SK-N-SH (cell line): ENCODE results near the gene LRP5. TPM values are rescaled to one million over a fixed set of nuclear protein-coding genes. Genes with fewer than 3 reads are reported as not detected.

Experiments used
- CTCF ChIA-PET: fragments of 300-600, 350-600 bp; formaldehyde crosslinking; extraction: SDS; loops from one replicate; lab custom pipeline; 2021; lab: Yijun Ruan, JAX
- POLR2A ChIA-PET: fragments of 350-600 bp; sonication (Branson Sonifier 250); formaldehyde crosslinking; extraction: SDS; loops from one replicate; lab custom pipeline; 2020; ENCODE audit warnings: antibody characterized with exemption, inconsistent platforms; lab: Yijun Ruan, JAX
- DNase-seq: peaks from one replicate; pipeline ENCODE4 v3.0.0; 2012
- H2AFZ ChIP-seq: fragments of 200-600 bp; sonication (generic); 2 replicates; pipeline ENCODE4 v1.8.1; 2016; ENCODE audit warnings: antibody characterized with exemption, mild to moderate bottlenecking, low read depth
- H3F3A ChIP-seq: fragments of 200-600 bp; sonication (generic); replicated peaks from 2 replicates; pipeline ENCODE3; 2016; ENCODE audit warnings: antibody characterized with exemption, mild to moderate bottlenecking; ENCODE audit not compliant: insufficient read depth
- H3K27ac ChIP-seq, 2 experiments: fragments of 200-500 bp in 1 of 2; fragments of 200-600 bp in 1 of 2; sonication (Bioruptor generic) in 1 of 2; sonication (generic), shearing (Covaris generic) in 1 of 2; 2 replicates each; pipeline versions ENCODE4 v1.5.1 to v1.6.1; 2014 to 2016; ENCODE audit warnings: low read depth in 2 of 2, inconsistent platforms in 1 of 2, low read length in 1 of 2, mild to moderate bottlenecking in 1 of 2, mixed read lengths in 1 of 2
- H3K27me3 ChIP-seq: fragments of 200-600 bp; sonication (generic), shearing (Covaris generic); 2 replicates; pipeline ENCODE4 v1.6.1; 2016; ENCODE audit warnings: mixed run types; ENCODE audit not compliant: insufficient read depth
- H3K36me3 ChIP-seq, 2 experiments: fragments of 200-500 bp in 1 of 2; fragments of 200-600 bp in 1 of 2; sonication (Bioruptor generic) in 1 of 2; sonication (generic) in 1 of 2; replicated peaks in 1 of 2; 2 replicates each; pipeline versions ENCODE3 to v1.5.1; 2014 to 2016; ENCODE audit warnings: low read length in 1 of 2, mild to moderate bottlenecking in 1 of 2; ENCODE audit not compliant: insufficient read depth in 2 of 2, control insufficient read depth in 1 of 2
- H3K4me1 ChIP-seq, 2 experiments: fragments of 200-500 bp in 1 of 2; fragments of 200-600 bp in 1 of 2; sonication (Bioruptor generic) in 1 of 2; sonication (generic), shearing (Covaris generic) in 1 of 2; 2 replicates each; pipeline versions ENCODE4 v1.5.1 to v1.6.1; 2014 to 2016; ENCODE audit warnings: low read depth in 1 of 2, low read length in 1 of 2, mixed run types in 1 of 2; ENCODE audit not compliant: insufficient read depth in 2 of 2, control insufficient read depth in 1 of 2
- H3K4me2 ChIP-seq: fragments of 200-600 bp; sonication (generic), shearing (Covaris generic); 2 replicates; pipeline ENCODE4 v1.6.1; 2017; ENCODE audit warnings: mixed run types
- H3K4me3 ChIP-seq, 2 experiments: fragments of 200-500 bp in 1 of 2; fragments of 200-600 bp in 1 of 2; sonication (Bioruptor generic) in 1 of 2; sonication (generic), shearing (Covaris generic) in 1 of 2; 2 replicates each; pipeline versions ENCODE4 v1.5.1 to v1.8.1; 2014 to 2016; ENCODE audit warnings: low read depth in 2 of 2, inconsistent platforms in 1 of 2, low read length in 1 of 2, mild to moderate bottlenecking in 1 of 2, mixed read lengths in 1 of 2, moderate library complexity in 1 of 2
- H3K79me2 ChIP-seq: fragments of 200-600 bp; sonication (generic); 2 replicates; pipeline ENCODE4 v1.8.1; 2017; ENCODE audit warnings: mild to moderate bottlenecking; ENCODE audit not compliant: insufficient read depth
- H3K9ac ChIP-seq: fragments of 200-600 bp; sonication (generic); 2 replicates; pipeline ENCODE4 v1.6.1; 2017; ENCODE audit warnings: mixed run types
- H3K9me2 ChIP-seq: fragments of 200-600 bp; sonication (generic); 2 replicates; pipeline ENCODE4 v1.6.1; 2017; ENCODE audit warnings: mixed run types
- H3K9me3 ChIP-seq: fragments of 200-600 bp; sonication (generic); 2 replicates; pipeline ENCODE4 v1.6.1; 2017; ENCODE audit warnings: mixed run types, mild to moderate bottlenecking, moderate library complexity
- H4K20me1 ChIP-seq: fragments of 200-600 bp; sonication (generic); 2 replicates; pipeline ENCODE4 v1.6.1; 2017; ENCODE audit warnings: mild to moderate bottlenecking, mixed run types; ENCODE audit not compliant: insufficient read depth
- CHD2 ChIP-seq: fragments of 150-350 bp; IDR thresholded peaks from 2 replicates; pipeline ENCODE4 v1.6.1; 2018; ENCODE audit warnings: low read length; ENCODE audit not compliant: partially characterized antibody
- EZH2phosphoT487 ChIP-seq: fragments of 200-600 bp; sonication (generic); IDR thresholded peaks from 2 replicates; pipeline ENCODE4 v1.6.1; 2017; ENCODE audit warnings: low read depth, mixed run types, mild to moderate bottlenecking, antibody characterized with exemption, moderate library complexity, borderline replicate concordance
- FOXJ3 ChIP-seq: sonication (generic); formaldehyde crosslinking; IDR thresholded peaks from 2 replicates; pipeline ENCODE4 v1.5.1; 2020; ENCODE audit warnings: mild to moderate bottlenecking, missing genetic modification reagents
- GATA2 ChIP-seq: sonication (generic); formaldehyde crosslinking; IDR thresholded peaks from 2 replicates; pipeline ENCODE4 v1.5.0; 2020; ENCODE audit warnings: mild to moderate bottlenecking, missing genetic modification reagents
- IRF3 ChIP-seq: fragments of 150-350 bp; IDR thresholded peaks from 2 replicates; pipeline ENCODE4 v1.6.1; 2016; ENCODE audit warnings: mild to moderate bottlenecking, low read depth, low read length
- JUND ChIP-seq: IDR thresholded peaks from 2 replicates; pipeline ENCODE4 v1.4.0; 2012
- MEF2A ChIP-seq: IDR thresholded peaks from 2 replicates; pipeline ENCODE4 v1.4.0; 2012; ENCODE audit warnings: low read depth, borderline replicate concordance
- NRF1 ChIP-seq: IDR thresholded peaks from 2 replicates; pipeline ENCODE4 v1.6.1; 2012; ENCODE audit warnings: low read depth, mild to moderate bottlenecking, low read length
- PBX3 ChIP-seq: IDR thresholded peaks from 2 replicates; pipeline ENCODE4; 2012
- RAD21 ChIP-seq: IDR thresholded peaks from 2 replicates; pipeline ENCODE4 v1.6.1; 2012; ENCODE audit warnings: mild to moderate bottlenecking, low read length
- RCOR1 ChIP-seq: fragments of 150-350 bp; IDR thresholded peaks from 2 replicates; pipeline ENCODE4 v1.6.1; 2017; ENCODE audit warnings: antibody characterized with exemption, low read length
- RFX5 ChIP-seq: IDR thresholded peaks from 2 replicates; pipeline ENCODE4 v1.6.1; 2012; ENCODE audit warnings: mild to moderate bottlenecking, improper control_type of control experiment, low read length
- SIN3A ChIP-seq: IDR thresholded peaks from 2 replicates; pipeline ENCODE4 v1.6.1; 2012; ENCODE audit warnings: low read depth, mild to moderate bottlenecking, low read length, moderate library complexity, borderline replicate concordance
- TAF1 ChIP-seq: IDR thresholded peaks from 2 replicates; pipeline ENCODE4 v1.6.1; 2012; ENCODE audit warnings: low read depth, mild to moderate bottlenecking, low read length, moderate library complexity, borderline replicate concordance
- TCF12 ChIP-seq: IDR thresholded peaks from 2 replicates; pipeline ENCODE4 v1.4.0; 2012
- TEAD4 ChIP-seq: IDR thresholded peaks from 2 replicates; pipeline ENCODE4 v1.4.0; 2012; ENCODE audit warnings: mild to moderate bottlenecking, borderline replicate concordance; ENCODE audit not compliant: insufficient read depth
- USF1 ChIP-seq: IDR thresholded peaks from 2 replicates; pipeline ENCODE4 v1.4.0; 2012; ENCODE audit warnings: low read depth, borderline replicate concordance
- USF2 ChIP-seq: fragments of 150-350 bp; IDR thresholded peaks from 2 replicates; pipeline ENCODE4 v1.6.1; 2017; ENCODE audit warnings: antibody characterized with exemption, low read length, low read depth, borderline replicate concordance
- WGBS: methylation state at CpG from one replicate; pipeline ENCODE4 v1.1.6; 2017; ENCODE audit warnings: low lambda C conversion rate; 5-methylcytosine and 5-hydroxymethylcytosine counted together
- polyA plus RNA-seq, 3 experiments: library from polyadenylated mRNA; depleted of rRNA; stranded (reverse); fragments of >200 nt; gene quantifications; 2 replicates each; pipeline ENCODE4 v1.2.3, GENCODE V29; 2012

Gene LRP5
- polyA plus RNA-seq, 1 of the 3 experiments (the other 2 are of a cell fraction): 15.0 TPM

- Histone ChIP-seq H3K9ac (no peak overlapping the region), H3K4me3 (no peak overlapping the region), H3K79me2 (peaks cover 18% of the 10 kb centered on the region), H3K36me3 (no peaks in the 10 kb centered on the region), H3K27ac (no peak overlapping the region), H4K20me1 (peaks cover 10% of the 10 kb centered on the region), H3F3A (peaks cover 5% of the 10 kb centered on the region), H3K4me2 (no peak overlapping the region), H3K4me1 (peaks cover 0 to 6% of the 10 kb centered on the region in 2 experiments; a peak in 1 of 4 replicates), H3K27me3 (no peaks in the 10 kb centered on the region), H2AFZ (no peak overlapping the region), H3K9me3 (no peaks in the 10 kb centered on the region), H3K9me2 (no peaks in the 10 kb centered on the region)
- CTCF ChIA-PET: interaction anchor here (1.0 to 1.4 kb wide), 2 partner anchors 185 to 200 kb away, joined by 3 to 5 read pairs; partner anchors contain the start of gene C11orf24
- no peak for TF ChIP-seq PBX3
- TF ChIP-seq TCF12: no peak
- no peak for TF ChIP-seq USF1
- TF ChIP-seq GATA2 (CRISPR knock-in tag): no peak
- TF ChIP-seq USF2: no peak
- no peak for TF ChIP-seq JUND
- TF ChIP-seq TAF1: no peak
- TF ChIP-seq IRF3: no peak
- TF ChIP-seq CHD2: no peak
- no peak for TF ChIP-seq SIN3A
- TF ChIP-seq EZH2phosphoT487: no peak
- no peak for TF ChIP-seq TEAD4
- no peak for TF ChIP-seq RCOR1
- no peak for TF ChIP-seq FOXJ3
- TF ChIP-seq MEF2A: no peak
- no peak for TF ChIP-seq RAD21
- TF ChIP-seq NRF1: no peak
- TF ChIP-seq RFX5: no peak
- no peak for DNase-seq
- POLR2A ChIA-PET: no interaction called here
- 71% methylated on average over 8 of the region's 8 CpGs for WGBS
Observed at GRCh38 chr11:68457216-68457897, 145.0 kb downstream of the LRP5 start.
